Mucosa of descending colon (tissue), 3 donors: ENCODE data around the gene AKAP5. TPM values are rescaled to one million over a fixed set of nuclear protein-coding genes. Genes with fewer than 3 reads are reported as not detected.
A peak's percentile ranks its signal among the peaks of the same experiment; 100 is the strongest.

Experiments used
- ATAC-seq: fragments of 200-7000 bp; cut with Tn5 transposase; one replicate; pipeline ENCODE4 v1.9.1; 2020; ENCODE audit warnings: mild to moderate bottlenecking, moderate library complexity
- DNase-seq, 3 donors: peaks; one replicate each; pipeline ENCODE4 v3.0.0-alpha.2; 2020
- H3K36me3 ChIP-seq: fragments of 200-600 bp; one replicate; pipeline ENCODE4 v1.8.0; 2021; ENCODE audit warnings: low read depth, mild to moderate bottlenecking
- H3K4me1 ChIP-seq: fragments of 200-600 bp; one replicate; pipeline ENCODE4 v1.8.0; 2021; ENCODE audit warnings: low read depth, mild to moderate bottlenecking
- H3K4me3 ChIP-seq: fragments of 200-600 bp; one replicate; pipeline ENCODE4 v1.8.0; 2021; ENCODE audit warnings: mild to moderate bottlenecking
- H3K9me3 ChIP-seq: fragments of 200-600 bp; one replicate; pipeline ENCODE4 v1.8.0; 2021; ENCODE audit warnings: mild to moderate bottlenecking
- intact Hi-C, 2 donors: fragments of 100-400 bp; cut with DNase I in 1 of 2; cut with micrococcal nuclease in 1 of 2; formaldehyde crosslinking; loops; one replicate each; pipeline versions ENCODE4 v1.11.0 to v1.11.1; 2022; cut with DNase I, micrococcal nuclease
- total RNA-seq, 3 donors: library from RNA; stranded (reverse); fragmentation: NEBNext Ultra II Directional in 2 of 3; extraction: Animal tissue kit (Norgen Biotek cat#: 25700) in 2 of 3; gene quantifications; one replicate each; pipeline versions ENCODE4 v1.2.1 to v1.2.4, GENCODE V29; 2021 to 2023
- TF ChIP-seq, protein P1 (sequence below): fragments of 200-600 bp; IDR thresholded peaks from one replicate; pipeline ENCODE4 v1.8.0; 2022; ENCODE audit warnings: antibody characterized with exemption, mild to moderate bottlenecking
- donor health status: DM: no; HTN: no; CAD: no; lungs with moderate emphysema.
- donor health status: DM: no; HTN: no; CAD: no.
- donor health status: DM: no; HTN: yes; CAD: no.

Gene AKAP5
- total RNA-seq, 3 donors from 2014 or later = 3.9 to 8.0 (median 7.4) TPM

DNA sequence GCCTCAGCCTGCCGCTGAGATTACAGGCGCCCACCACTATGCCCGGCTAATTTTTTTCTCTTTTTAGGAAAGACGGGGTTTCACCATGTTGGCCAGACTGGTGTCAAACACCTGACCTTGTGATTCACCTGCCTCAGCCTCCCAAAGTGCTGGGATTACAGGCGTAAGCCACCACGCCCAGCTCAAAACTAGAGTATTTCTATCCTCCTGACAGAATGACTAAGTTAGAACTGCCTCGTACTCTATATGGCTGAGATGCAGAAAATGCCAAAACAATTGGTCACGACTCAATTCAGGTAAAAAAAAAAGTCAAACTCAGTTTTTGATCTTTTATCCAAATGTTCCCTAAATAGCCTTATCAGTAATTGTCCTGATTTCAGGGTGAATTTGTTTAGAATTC, 11.1 kb downstream of the AKAP5 start:
- DNase-seq (no peak), ATAC-seq (no peak)
- TF ChIP-seq, protein P1, sequence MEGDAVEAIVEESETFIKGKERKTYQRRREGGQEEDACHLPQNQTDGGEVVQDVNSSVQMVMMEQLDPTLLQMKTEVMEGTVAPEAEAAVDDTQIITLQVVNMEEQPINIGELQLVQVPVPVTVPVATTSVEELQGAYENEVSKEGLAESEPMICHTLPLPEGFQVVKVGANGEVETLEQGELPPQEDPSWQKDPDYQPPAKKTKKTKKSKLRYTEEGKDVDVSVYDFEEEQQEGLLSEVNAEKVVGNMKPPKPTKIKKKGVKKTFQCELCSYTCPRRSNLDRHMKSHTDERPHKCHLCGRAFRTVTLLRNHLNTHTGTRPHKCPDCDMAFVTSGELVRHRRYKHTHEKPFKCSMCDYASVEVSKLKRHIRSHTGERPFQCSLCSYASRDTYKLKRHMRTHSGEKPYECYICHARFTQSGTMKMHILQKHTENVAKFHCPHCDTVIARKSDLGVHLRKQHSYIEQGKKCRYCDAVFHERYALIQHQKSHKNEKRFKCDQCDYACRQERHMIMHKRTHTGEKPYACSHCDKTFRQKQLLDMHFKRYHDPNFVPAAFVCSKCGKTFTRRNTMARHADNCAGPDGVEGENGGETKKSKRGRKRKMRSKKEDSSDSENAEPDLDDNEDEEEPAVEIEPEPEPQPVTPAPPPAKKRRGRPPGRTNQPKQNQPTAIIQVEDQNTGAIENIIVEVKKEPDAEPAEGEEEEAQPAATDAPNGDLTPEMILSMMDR = no peak
- no peak overlapping the region for H3K4me3 ChIP-seq
- no peaks in the 10 kb centered on the region for H3K36me3 ChIP-seq
- intact Hi-C loops = loop anchor here in 1 of 2 donors (10.0 kb wide), 1 partner anchor 132 kb away; no protein-coding TSS in a partner anchor
- no peaks in the 10 kb centered on the region for H3K9me3 ChIP-seq
- no peaks in the 10 kb centered on the region for H3K4me1 ChIP-seq

DNA sequence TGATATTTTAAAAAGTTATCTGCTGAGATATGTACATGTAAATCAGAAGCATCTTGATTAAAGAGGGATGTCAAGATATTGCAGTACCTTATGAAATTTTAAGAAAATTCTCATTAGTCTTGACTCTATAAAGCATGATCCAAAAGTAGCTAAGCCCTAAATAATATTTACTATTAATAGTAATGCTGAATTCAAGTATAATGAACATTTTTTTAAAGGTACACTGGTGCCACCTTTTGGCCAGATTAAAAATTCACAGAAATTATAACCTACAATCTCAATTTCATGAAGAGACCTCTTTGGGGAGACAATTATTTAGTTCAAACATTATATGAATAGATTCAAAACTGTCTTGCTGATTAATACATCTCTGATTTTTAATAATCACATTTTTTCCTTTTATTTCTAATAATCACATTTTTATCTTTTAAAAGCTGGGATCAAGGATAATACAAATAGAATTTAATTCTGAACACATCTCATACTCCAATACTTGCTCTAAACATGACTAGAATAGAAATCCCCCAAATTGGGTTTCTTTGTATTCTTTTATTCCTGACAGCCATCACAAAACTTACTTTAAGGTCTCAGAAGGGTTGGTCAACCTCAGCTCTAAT, 13.4 kb downstream of the AKAP5 start:
- intact Hi-C loops = loop anchor here in 1 of 2 donors (10.0 kb wide), 1 partner anchor 134 kb away; no protein-coding TSS in a partner anchor
- Histone ChIP-seq H3K4me3 (no peak overlapping the region), H3K9me3 (no peaks in the 10 kb centered on the region), H3K36me3 (no peaks in the 10 kb centered on the region), H3K4me1 (no peaks in the 10 kb centered on the region)
- DNase-seq = no peak
- TF ChIP-seq, protein P1 = no peak
- no peak for ATAC-seq

- TF ChIP-seq, protein P1 = no peak
- no peaks in the 10 kb centered on the region for H3K36me3 ChIP-seq
- peaks cover 3% of the 10 kb centered on the region for H3K4me1 ChIP-seq
- ATAC-seq (peak; percentile 59), DNase-seq (peak in 1 of 3 donors; percentile 47)
- intact Hi-C loops = no loop called here
- H3K4me3 ChIP-seq = no peak overlapping the region
- H3K9me3 ChIP-seq = no peaks in the 10 kb centered on the region
Observed at GRCh38 chr14:64488590-64489099, 23.3 kb downstream of the AKAP5 start.

GRCh38 chr14:64491637-64492036, 26.3 kb downstream of the AKAP5 start:
- Histone ChIP-seq H3K9me3 (no peaks in the 10 kb centered on the region), H3K36me3 (no peaks in the 10 kb centered on the region), H3K4me3 (no peak overlapping the region), H3K4me1 (peaks cover 3% of the 10 kb centered on the region)
- DNase-seq (no peak), ATAC-seq (no peak)
- TF ChIP-seq, protein P1 = no peak
- intact Hi-C loops = no loop called here

DNA sequence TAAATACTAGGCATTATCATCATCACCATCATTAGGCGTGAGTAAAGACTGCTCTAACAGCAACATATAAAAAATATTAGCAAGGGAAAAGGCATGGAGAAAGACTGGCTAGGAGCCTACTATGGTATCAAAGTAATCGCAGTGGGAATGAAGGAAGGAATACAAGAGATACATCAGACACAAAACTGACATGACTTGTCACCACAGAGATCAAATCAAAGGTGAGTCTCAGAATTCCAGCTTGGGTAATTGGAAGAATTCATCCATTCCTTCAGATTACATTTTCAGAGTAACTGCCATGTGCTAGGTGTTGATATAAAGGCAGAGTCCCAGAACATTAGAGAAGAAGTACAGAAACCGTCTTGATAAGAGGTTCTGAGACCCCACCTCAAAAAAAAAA, 28.2 kb downstream of the AKAP5 start:
- TF ChIP-seq, protein P1 = no peak
- intact Hi-C loops = no loop called here
- Histone ChIP-seq H3K36me3 (no peaks in the 10 kb centered on the region), H3K9me3 (no peaks in the 10 kb centered on the region), H3K4me1 (peaks cover 3% of the 10 kb centered on the region), H3K4me3 (no peak overlapping the region)
- ATAC-seq (no peak), DNase-seq (no peak)
